ENCODE results near the gene POLK.

DNA sequence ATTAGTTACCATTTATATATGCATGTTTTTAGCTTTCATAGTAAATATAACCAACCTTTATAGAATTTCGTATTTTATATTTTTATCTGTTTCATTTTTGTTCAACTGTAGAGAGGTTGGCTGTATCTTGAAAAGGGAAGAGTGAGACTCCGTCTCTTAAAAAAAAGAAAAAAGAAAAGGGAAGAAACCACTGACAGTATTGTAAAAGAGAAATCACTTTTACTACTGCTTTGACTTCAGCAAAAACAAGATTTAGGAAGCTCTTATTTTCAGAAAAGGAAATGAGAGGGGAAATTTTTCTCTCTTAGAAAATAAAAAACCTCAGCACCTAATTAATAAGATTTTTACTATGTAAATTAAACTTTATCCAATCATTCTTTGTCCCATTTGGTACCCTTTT lies 14.4 kb downstream of the POLK start:
- TF ChIP-seq, protein P1, sequence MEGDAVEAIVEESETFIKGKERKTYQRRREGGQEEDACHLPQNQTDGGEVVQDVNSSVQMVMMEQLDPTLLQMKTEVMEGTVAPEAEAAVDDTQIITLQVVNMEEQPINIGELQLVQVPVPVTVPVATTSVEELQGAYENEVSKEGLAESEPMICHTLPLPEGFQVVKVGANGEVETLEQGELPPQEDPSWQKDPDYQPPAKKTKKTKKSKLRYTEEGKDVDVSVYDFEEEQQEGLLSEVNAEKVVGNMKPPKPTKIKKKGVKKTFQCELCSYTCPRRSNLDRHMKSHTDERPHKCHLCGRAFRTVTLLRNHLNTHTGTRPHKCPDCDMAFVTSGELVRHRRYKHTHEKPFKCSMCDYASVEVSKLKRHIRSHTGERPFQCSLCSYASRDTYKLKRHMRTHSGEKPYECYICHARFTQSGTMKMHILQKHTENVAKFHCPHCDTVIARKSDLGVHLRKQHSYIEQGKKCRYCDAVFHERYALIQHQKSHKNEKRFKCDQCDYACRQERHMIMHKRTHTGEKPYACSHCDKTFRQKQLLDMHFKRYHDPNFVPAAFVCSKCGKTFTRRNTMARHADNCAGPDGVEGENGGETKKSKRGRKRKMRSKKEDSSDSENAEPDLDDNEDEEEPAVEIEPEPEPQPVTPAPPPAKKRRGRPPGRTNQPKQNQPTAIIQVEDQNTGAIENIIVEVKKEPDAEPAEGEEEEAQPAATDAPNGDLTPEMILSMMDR (IDR thresholded peaks at IDR 0.05; ENCODE audit: low read length), result no peak
- TF ChIP-seq EZH2phosphoT487 (IDR thresholded peaks at IDR 0.05; ENCODE audit: low read length) (no peak), EZH2 (optimal IDR thresholded peaks at IDR 0.05; ENCODE audit: low read depth, low read length) (no peak)
